MM.1S (cell line): Measurements from ENCODE around the gene COBL.

Source experiments
- DNase-seq: peaks from one replicate; pipeline ENCODE4 v3.0.0-alpha.2; 2015
- H2AFZ ChIP-seq: fragments of 300-600 bp; sonication (generic); 2 replicates; pipeline ENCODE4 v1.6.0; 2016; ENCODE audit warnings: antibody characterized with exemption, low read length
- H3F3A ChIP-seq: fragments of 300-600 bp; sonication (generic); 2 replicates; pipeline ENCODE4 v1.6.1; 2016; ENCODE audit warnings: mild to moderate bottlenecking, antibody characterized with exemption, low read length, moderate library complexity, mixed read lengths; ENCODE audit not compliant: insufficient read depth
- H3K27ac ChIP-seq: fragments of 300-600 bp; sonication (generic); 2 replicates; pipeline ENCODE4 v1.5.1; 2016; ENCODE audit warnings: mild to moderate bottlenecking, low read length
- H3K27me3 ChIP-seq: fragments of 300-600 bp; sonication (generic); replicated peaks from 2 replicates; pipeline ENCODE4 v1.6.0; 2016; ENCODE audit warnings: low read length; ENCODE audit not compliant: insufficient read depth
- H3K36me3 ChIP-seq: fragments of 300-600 bp; sonication (generic); replicated peaks from 2 replicates; pipeline ENCODE4 v1.6.1; 2016; ENCODE audit warnings: mild to moderate bottlenecking, low read length, mixed read lengths; ENCODE audit not compliant: insufficient read depth
- H3K4me1 ChIP-seq: fragments of 300-600 bp; sonication (generic); 2 replicates; pipeline ENCODE4 v1.6.1; 2016; ENCODE audit warnings: low read length, mixed read lengths
- H3K4me2 ChIP-seq: fragments of 300-600 bp; sonication (generic); 2 replicates; pipeline ENCODE4 v1.6.0; 2016; ENCODE audit warnings: low read depth, low read length
- H3K4me3 ChIP-seq: fragments of 300-600 bp; sonication (generic); 2 replicates; pipeline ENCODE4 v1.5.1; 2016; ENCODE audit warnings: low read length, mixed read lengths
- H3K79me2 ChIP-seq: fragments of 300-600 bp; sonication (generic); 2 replicates; pipeline ENCODE4 v1.6.1; 2016; ENCODE audit warnings: mixed run types, low read length, mixed read lengths
- H3K9ac ChIP-seq: fragments of 300-600 bp; sonication (generic); 2 replicates; pipeline ENCODE4 v1.6.1; 2016; ENCODE audit warnings: low read length, mixed read lengths
- H3K9me2 ChIP-seq: fragments of 300-600 bp; sonication (generic); replicated peaks from 2 replicates; pipeline ENCODE4 v1.6.1; 2016; ENCODE audit warnings: mild to moderate bottlenecking, low read length, mixed read lengths; ENCODE audit not compliant: insufficient read depth
- H3K9me3 ChIP-seq: fragments of 300-600 bp; sonication (generic); replicated peaks from 2 replicates; pipeline ENCODE4 v1.6.1; 2016; ENCODE audit warnings: mild to moderate bottlenecking, low read length, mixed read lengths; ENCODE audit not compliant: insufficient read depth
- H4K20me1 ChIP-seq: fragments of 300-600 bp; sonication (generic); 2 replicates; pipeline ENCODE4 v1.6.1; 2016; ENCODE audit warnings: mild to moderate bottlenecking, low read length, moderate library complexity, mixed read lengths; ENCODE audit not compliant: insufficient read depth
- CTCF ChIP-seq: fragments of 300-600 bp; sonication (generic); IDR thresholded peaks from 2 replicates; pipeline ENCODE4 v1.5.1; 2016; ENCODE audit warnings: antibody characterized with exemption, low read length, mixed read lengths
- EZH2 ChIP-seq: fragments of 300-600 bp; sonication (generic); optimal IDR thresholded peaks from 2 replicates; pipeline ENCODE3; 2017; ENCODE audit warnings: low read depth, mild to moderate bottlenecking, antibody characterized with exemption, low read length, mixed read lengths
- EZH2phosphoT487 ChIP-seq: fragments of 300-600 bp; sonication (generic); IDR thresholded peaks from 2 replicates; pipeline ENCODE4 v1.6.1; 2018; ENCODE audit warnings: antibody characterized with exemption, low read length

Gene COBL

GRCh38 chr7:51084121-51084520, 232.5 kb downstream of the COBL start:
- no peak overlapping the region for H2AFZ ChIP-seq
- no peak overlapping the region for H3K4me2 ChIP-seq
- H3K36me3 ChIP-seq: no peaks in the 10 kb centered on the region
- no peaks in the 10 kb centered on the region for H3K79me2 ChIP-seq
- no peaks in the 10 kb centered on the region for H3K4me1 ChIP-seq
- TF ChIP-seq EZH2phosphoT487 (no peak), CTCF (no peak), EZH2 (no peak)
- no peaks in the 10 kb centered on the region for H3F3A ChIP-seq
- H4K20me1 ChIP-seq: no peaks in the 10 kb centered on the region
- H3K9ac ChIP-seq: no peak overlapping the region
- no peak overlapping the region for H3K4me3 ChIP-seq
- H3K27ac ChIP-seq: no peak overlapping the region
- no peak for DNase-seq
- H3K9me3 ChIP-seq: no peaks in the 10 kb centered on the region
- no peaks in the 10 kb centered on the region for H3K27me3 ChIP-seq
- H3K9me2 ChIP-seq: no peaks in the 10 kb centered on the region

GRCh38 chr7:51082940-51083533, 233.6 kb downstream of the COBL start:
- Histone ChIP-seq H3K4me1 (no peaks in the 10 kb centered on the region), H3K9ac (no peak overlapping the region), H3K9me2 (no peaks in the 10 kb centered on the region), H4K20me1 (no peaks in the 10 kb centered on the region), H3K27ac (no peak overlapping the region), H3K79me2 (no peaks in the 10 kb centered on the region), H3K9me3 (no peaks in the 10 kb centered on the region), H3K4me3 (no peak overlapping the region), H3K27me3 (no peaks in the 10 kb centered on the region), H3K4me2 (no peak overlapping the region), H3K36me3 (no peaks in the 10 kb centered on the region), H3F3A (no peaks in the 10 kb centered on the region), H2AFZ (no peak overlapping the region)
- TF ChIP-seq EZH2phosphoT487: no peak
- no peak for TF ChIP-seq CTCF
- TF ChIP-seq EZH2: no peak
- DNase-seq: no peak

GRCh38 chr7:51082096-51082840, 234.3 kb downstream of the COBL start:
- H4K20me1 ChIP-seq: no peaks in the 10 kb centered on the region
- no peak overlapping the region for H3K4me2 ChIP-seq
- H3F3A ChIP-seq: no peaks in the 10 kb centered on the region
- H3K27me3 ChIP-seq: no peaks in the 10 kb centered on the region
- no peak for DNase-seq
- H3K4me3 ChIP-seq: no peak overlapping the region
- no peak overlapping the region for H2AFZ ChIP-seq
- H3K4me1 ChIP-seq: no peaks in the 10 kb centered on the region
- H3K9ac ChIP-seq: no peak overlapping the region
- TF ChIP-seq CTCF: no peak
- no peak for TF ChIP-seq EZH2phosphoT487
- TF ChIP-seq EZH2: no peak
- no peaks in the 10 kb centered on the region for H3K9me2 ChIP-seq
- H3K9me3 ChIP-seq: no peaks in the 10 kb centered on the region
- no peaks in the 10 kb centered on the region for H3K36me3 ChIP-seq
- H3K27ac ChIP-seq: no peak overlapping the region
- no peaks in the 10 kb centered on the region for H3K79me2 ChIP-seq
